ENCODE data around the gene FAM204A. TPM values are rescaled to one million over a fixed set of nuclear protein-coding genes. Genes with fewer than 3 reads are reported as not detected.

The FAM204A gene
- total RNA-seq, 1 donor from 2014 or later: 53.8 TPM

- DNase-seq: no peak
Measured at GRCh38 chr10:118277871-118278270, 64.3 kb downstream of the FAM204A start.

- no peak for DNase-seq
Measured at GRCh38 chr10:118276727-118277126, 65.4 kb downstream of the FAM204A start.

DNA sequence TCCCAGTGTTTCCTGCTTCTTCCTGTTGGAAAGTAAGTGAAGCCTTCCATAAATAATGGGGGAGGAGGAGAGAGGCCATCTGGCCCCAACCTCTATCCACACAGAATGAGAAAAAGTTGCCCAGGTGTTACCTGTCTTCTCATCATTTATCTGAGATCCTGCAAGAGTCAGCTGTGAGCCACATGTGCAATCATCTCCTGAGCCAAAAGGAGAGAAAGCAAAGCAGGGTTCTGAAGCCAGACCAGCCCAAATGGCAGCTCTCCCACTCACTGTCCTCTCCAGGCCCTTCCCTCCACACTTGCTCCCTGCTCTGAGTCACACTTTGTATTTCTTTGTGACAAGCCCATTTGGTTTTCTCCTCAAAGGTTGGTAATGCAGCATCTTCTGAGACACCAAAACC, 65.9 kb downstream of the FAM204A start:
- DNase-seq: no peak

GRCh38 chr10:118273662-118274061, 68.5 kb downstream of the FAM204A start:
- no peak for DNase-seq

GRCh38 chr10:118272767-118273166, 69.4 kb downstream of the FAM204A start:
- no peak for DNase-seq

- no peak for DNase-seq
Measured at GRCh38 chr10:118272149-118272721, 69.9 kb downstream of the FAM204A start.

DNA sequence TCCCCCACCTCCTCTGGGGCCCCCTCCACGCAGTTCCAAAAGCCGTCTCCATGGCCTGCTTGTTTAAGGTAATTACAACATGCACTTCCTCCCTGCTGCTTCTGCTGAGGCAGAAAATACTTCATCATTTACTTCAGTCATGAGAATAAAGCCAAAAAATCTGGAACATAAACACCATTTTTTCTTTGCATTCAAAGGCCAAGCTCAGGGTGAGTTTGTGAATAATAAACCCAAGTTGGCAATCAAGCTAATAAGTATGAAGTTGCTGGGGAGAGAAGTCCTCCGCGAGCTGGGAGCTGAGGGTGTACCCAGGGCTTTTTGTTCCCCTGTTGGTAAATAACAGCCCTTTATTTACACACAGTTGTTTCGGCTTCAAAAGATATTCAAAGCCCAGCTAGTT, 70.5 kb downstream of the FAM204A start:
- DNase-seq: no peak

DNA sequence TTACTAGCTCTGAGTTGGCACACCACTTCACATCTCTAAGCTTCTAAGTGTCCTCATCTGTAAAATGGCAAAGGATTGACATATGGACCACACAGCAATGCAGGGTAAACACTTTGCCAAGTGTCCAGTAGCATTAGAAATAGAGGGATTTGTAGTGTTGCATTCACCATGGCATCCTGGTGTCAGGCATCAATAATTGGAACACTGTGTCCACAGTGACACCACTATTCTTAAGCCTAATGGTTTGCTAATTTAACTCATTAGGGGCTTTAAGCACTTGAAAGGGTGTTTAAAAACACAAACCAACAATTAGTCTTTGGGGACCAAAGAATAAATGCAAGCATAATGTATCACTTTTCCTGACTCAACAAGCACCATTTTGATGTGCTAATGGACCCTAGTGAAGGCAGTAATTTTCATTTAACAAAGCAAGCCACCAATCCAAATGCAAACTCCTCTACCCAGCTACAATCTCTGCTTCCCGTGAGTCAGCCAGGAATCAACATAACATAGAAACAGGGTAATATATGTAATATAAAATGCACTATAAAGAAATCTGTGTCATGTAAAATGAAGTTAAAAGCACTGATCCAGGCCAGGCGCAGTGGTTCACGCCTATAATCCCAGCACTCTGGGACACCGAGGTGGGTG, 75.9 kb downstream of the FAM204A start:
- DNase-seq: no peak

DNA sequence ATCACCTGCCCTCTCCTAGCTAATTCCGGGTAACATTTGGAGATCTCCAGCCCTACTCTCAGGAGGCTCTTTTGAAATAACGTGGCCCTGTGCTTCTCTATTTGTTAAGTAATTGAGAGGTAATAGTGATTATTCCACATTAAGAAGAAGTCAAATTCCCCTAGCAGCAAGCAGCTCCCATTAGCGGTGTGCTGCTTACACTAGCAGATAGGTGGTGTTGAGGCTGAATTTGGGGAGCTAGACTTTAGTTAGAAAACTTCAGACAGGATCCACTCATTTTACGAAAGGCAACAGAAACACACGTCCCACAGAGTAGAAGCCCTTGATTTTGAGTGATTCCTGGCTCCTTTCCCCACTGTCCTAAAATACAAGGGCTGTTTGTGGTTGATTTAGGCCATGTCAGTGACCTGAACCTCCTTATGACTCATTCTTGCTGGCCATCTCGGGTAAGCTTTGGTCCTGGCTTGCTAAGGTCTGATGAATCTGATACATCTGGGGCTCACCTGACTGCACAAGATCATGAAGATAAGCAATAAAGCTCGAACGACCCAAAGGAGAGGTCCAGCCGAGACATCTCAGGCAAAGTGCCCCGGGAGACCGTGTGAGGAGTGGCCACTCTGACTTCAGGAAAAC, 77.2 kb downstream of the FAM204A start:
- DNase-seq: no peak

- no peak for DNase-seq
Measured at GRCh38 chr10:118264252-118264651, 77.9 kb downstream of the FAM204A start.

DNA sequence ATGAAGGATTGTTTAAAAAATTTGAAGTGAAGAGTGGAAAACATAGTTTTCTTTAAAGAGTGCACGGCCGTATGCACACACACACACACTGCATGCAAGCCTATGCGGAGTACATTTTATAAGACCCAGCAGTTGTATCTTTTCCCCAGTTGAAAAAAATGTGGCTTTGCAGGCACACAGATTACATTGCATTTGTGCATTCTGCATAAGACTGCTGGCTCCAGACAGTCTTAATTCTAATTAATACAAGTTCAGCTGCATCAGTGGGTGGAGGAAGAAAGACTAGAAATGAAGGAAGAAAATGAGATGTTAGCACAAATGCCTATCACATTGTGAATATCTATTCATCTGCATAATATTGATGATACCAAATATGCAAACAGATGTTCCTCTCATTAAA, 79.6 kb downstream of the FAM204A start:
- no peak for DNase-seq

GRCh38 chr10:118259288-118259906, 82.7 kb downstream of the FAM204A start:
- DNase-seq: no peak

GRCh38 chr10:118258285-118258684, 83.8 kb downstream of the FAM204A start:
- DNase-seq: no peak

GRCh38 chr10:118256825-118257570, 85.1 kb downstream of the FAM204A start:
- DNase-seq: no peak

GRCh38 chr10:118256209-118256608, 85.9 kb downstream of the FAM204A start:
- no peak for DNase-seq

DNA sequence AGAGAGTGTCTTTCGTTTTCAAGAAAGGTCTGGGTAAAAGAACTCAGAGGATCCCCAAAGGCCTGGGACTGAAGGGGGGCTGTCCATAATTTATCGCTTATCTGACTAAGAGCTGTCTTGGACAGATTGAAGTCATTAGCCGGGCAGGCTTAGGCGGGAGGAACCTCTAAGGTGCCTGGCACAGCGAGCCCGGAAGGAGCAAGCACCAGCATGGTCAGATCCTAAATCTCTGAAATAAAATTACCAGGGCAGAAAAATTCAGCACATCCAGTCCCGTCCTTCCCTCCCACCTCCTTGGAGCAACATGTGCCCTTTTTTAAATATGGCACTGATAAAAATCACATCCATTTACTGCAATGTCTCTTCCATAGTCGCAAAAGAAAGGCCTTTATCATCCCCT, 86.8 kb downstream of the FAM204A start:
- DNase-seq: no peak

DNA sequence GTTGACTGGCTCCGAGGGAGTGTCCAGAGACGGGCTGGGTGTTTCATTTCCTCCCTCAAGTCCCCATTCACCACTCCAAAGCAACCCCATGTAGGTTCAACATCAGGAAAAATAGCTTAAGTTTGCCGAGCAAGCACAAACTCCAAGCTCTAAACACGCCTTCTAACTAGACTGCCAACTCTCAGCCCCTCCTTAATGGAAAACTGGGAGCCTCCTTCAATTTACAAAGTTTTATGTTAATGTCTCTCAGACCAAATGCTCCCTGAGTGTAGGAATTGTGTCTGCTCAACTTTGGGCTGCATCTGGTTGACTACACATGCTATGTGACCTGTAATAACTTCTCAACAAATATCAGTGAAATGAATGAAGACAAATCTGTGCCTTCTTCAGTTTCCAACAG, 87.5 kb downstream of the FAM204A start:
- no peak for DNase-seq

DNA sequence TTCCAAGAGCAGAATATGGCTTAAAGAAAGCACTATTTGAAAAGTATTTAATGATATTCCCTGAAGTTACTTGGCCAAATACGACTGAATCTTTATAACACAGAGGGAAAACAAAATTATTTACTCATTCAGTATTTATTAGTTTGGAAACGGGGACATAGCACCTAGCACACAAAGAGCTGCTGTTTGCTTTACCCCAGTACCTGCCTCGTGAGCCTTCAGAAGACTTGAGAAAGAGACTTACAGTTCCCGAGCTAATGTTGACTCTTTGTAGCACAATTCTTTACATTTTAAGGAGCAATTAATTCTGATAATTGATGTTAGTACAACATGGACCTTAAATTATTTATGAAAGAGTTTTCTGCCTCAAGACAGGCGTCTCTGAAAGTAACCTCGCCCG, 88.7 kb downstream of the FAM204A start:
- no peak for DNase-seq

- DNase-seq: no peak
Measured at GRCh38 chr10:118251791-118252190, 90.3 kb downstream of the FAM204A start.

GRCh38 chr10:118249714-118250113, 92.4 kb downstream of the FAM204A start:
- DNase-seq: no peak
